Ovary (tissue), 1 donor: ENCODE data around the gene ZNF710.

Experiments used
- EP300 ChIP-seq: sonication (generic); formaldehyde crosslinking; IDR thresholded peaks from one replicate; pipeline ENCODE4 v1.6.1; 2017; ENCODE audit warnings: antibody characterized with exemption
- POLR2A ChIP-seq: fragments of 450-650 bp; IDR thresholded peaks from one replicate; pipeline ENCODE4 v1.6.1; 2017; ENCODE audit warnings: antibody characterized with exemption, mild to moderate bottlenecking, moderate library complexity

GRCh38 chr15:90049666-90050604, 48.8 kb downstream of the ZNF710 start:
- no peak for TF ChIP-seq POLR2A
- TF ChIP-seq EP300: no peak
